CD4-positive, alpha-beta T cell treated with Interleukin-6 for 4 hours (primary cell): ENCODE results near the gene SPHKAP.
"Not testable (repeated sequence)": the region's sequence is repeated elsewhere in the genome, so short reads cannot be mapped to it uniquely, and the experiment has no call there.

Source experiments
- DNase-seq: peaks from one replicate; pipeline ENCODE4 v3.0.0-alpha.2; 2020; ENCODE audit warnings: mixed read lengths

Gene SPHKAP, protein sequence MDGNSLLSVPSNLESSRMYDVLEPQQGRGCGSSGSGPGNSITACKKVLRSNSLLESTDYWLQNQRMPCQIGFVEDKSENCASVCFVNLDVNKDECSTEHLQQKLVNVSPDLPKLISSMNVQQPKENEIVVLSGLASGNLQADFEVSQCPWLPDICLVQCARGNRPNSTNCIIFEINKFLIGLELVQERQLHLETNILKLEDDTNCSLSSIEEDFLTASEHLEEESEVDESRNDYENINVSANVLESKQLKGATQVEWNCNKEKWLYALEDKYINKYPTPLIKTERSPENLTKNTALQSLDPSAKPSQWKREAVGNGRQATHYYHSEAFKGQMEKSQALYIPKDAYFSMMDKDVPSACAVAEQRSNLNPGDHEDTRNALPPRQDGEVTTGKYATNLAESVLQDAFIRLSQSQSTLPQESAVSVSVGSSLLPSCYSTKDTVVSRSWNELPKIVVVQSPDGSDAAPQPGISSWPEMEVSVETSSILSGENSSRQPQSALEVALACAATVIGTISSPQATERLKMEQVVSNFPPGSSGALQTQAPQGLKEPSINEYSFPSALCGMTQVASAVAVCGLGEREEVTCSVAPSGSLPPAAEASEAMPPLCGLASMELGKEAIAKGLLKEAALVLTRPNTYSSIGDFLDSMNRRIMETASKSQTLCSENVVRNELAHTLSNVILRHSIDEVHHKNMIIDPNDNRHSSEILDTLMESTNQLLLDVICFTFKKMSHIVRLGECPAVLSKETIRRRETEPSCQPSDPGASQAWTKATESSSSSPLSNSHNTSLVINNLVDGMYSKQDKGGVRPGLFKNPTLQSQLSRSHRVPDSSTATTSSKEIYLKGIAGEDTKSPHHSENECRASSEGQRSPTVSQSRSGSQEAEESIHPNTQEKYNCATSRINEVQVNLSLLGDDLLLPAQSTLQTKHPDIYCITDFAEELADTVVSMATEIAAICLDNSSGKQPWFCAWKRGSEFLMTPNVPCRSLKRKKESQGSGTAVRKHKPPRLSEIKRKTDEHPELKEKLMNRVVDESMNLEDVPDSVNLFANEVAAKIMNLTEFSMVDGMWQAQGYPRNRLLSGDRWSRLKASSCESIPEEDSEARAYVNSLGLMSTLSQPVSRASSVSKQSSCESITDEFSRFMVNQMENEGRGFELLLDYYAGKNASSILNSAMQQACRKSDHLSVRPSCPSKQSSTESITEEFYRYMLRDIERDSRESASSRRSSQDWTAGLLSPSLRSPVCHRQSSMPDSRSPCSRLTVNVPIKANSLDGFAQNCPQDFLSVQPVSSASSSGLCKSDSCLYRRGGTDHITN (N-terminal part only)

DNA sequence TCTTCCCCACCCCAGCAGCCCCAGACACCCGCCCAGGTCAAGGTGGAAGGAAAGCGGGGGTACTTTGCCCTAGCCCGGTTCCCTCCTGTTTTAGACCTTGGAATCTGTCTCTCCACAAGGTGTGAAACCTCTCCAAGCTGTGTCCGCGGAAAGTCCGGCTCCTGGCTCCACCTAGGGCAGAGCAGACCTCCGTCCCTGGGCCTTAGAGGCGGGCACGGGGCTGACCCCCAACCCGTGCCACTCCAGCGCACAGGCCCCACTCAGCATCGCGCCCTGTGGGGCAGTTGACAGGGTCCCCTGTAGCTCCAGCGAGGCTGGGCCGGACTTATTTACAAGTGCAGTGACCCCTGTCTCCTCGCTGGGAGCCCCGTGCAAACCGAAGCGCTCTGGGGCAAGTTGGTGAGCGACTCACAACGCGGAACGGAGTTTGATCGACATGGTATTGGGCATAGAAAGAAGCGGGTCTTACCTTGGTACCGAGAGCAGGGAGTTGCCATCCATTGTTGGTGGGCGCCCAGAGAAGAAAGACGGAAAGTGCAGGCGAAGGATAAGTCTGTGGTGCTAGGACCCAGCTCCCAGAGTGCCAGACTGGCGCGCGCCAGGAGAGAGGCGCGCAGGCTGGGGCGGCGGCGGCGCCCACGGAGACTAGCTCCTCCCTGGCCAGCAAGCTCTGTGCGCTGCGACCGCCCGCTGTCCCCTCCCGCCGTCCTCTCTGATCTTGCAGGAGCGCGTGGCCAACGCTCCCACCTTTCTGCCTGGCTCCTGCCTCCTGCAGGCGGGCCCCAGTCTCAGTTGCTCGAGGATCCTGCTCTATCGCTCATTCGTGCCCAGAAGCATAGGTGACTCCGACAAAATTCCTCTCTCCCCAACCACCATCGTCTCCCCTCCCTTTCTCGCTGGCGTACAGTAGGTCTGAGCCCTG lies at the start of gene SPHKAP:
Gene SPHKAP, minus strand, starts transcription at position 590 of the 922 bp plus-strand sequence. Its CDS starts 89 bp downstream, at position 501.
- no peak for DNase-seq

DNA sequence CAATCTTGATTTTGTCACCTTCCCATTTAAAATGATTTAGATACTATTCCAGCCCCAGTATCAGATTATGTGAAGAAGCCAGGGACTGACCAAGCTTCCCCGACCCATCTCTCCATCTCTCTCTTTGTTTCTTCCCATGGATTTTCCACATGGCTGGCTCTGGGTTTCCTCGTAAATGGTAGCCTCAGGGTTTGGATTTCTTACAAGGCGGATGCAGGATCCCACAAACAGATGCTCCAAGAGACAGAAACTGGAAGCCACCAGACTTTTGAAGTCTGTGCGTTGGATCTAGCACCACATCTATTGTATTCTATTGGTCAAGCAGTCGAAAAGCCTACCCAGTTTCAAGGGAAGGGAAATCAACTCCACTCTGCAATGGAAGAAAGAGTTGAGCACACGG lies 46.0 kb upstream of the SPHKAP start:
- no peak for DNase-seq

DNA sequence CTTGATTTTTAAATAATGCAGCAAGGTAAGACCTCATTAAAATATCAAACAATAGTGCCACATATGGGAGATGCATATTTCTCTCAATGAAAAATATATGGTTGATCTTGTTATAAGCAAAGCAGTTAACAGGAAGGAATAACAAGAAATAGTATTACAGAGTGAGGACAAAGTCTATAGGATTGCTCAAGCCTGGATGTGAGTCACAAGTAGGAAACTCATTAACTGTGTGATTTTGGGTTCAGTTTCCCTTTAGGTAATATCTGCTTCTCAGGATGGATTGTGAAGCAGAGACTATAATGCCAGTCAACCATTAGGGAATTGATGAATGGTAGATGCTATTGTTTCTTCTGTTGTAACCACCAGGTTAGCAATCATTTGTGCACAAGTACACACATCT lies 42.9 kb upstream of the SPHKAP start:
- DNase-seq: no peak

DNA sequence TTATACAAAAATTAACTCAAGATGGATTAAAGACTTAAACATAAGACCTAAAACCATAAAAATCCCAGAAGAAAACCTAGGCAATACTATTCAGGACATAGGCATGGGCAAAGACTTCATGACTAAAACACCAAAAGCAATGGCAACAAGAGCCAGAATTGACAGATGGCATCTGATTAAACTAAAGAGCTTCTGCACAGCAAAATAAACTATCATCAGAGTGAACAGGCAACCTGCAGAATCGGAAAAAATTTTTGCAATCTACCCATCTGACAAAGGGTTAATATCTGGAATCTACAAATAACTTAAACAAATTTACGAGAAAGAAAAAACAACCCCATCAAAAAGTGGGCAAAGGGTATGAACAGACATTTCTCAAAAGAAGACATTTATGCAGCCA lies 37.1 kb upstream of the SPHKAP start:
- DNase-seq: not testable (repeated sequence)

DNA sequence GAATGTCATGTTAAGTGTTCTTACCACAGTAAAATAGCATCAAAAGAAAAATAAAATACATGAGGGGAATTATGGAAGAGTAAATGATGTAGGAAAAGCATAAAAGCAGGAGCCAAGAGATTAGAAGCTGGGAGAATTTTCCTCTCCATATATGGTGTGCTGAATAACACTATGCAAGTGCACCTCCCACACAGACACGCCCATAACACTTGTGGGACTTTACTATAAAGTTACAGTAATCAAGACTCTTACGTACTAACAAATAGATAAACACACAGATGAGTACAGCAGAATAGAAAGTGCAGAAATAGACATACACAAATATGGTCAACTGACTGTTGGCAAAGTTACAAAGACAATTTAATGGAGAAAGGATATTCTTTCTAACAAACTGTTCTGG lies 16.0 kb upstream of the SPHKAP start:
- DNase-seq: no peak

DNA sequence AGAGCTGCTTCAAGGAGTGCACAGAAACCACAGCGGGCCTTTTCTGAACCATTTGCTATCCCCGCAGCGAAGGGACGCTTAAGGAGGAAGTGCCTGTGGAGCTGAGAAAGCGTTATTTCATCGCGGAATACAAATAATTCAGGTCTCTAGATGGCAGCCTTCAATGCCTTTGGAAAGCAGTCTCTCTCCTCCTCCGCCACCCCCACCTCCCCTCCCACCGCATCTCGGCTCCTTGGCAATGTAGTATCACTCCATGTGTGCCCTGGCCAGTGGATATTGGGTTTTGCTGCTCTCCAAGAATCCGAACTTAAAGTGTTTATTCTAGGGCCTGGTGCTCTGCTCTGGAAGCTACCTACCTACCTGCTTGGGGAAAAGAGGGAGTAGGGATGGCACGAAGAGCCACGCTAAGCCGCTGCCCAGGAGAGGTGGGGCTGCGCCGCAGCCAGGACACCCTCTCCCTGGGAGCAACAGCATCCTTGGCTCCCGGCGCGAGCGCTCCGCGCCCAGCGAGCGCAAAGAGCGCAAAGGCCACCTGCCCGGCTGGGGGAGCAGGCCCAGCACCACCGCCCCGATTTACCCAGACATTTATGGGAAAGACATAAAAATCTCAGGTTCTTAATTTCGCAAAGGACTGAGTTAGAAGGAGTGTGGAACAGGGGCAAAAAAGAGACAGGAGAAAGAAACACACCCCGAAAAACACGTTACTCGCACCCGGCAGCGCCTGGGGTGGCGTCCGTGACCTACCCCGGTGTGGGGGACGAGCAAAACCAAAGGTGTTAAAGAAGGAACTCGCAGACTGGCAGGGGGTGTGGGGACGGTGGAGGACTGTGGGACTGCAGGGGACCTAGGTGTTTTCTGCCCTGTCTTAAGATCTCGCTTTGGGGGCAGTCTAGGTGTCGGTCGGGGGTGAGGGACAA lies 1.0 kb downstream of the SPHKAP start:
- no peak for DNase-seq

DNA sequence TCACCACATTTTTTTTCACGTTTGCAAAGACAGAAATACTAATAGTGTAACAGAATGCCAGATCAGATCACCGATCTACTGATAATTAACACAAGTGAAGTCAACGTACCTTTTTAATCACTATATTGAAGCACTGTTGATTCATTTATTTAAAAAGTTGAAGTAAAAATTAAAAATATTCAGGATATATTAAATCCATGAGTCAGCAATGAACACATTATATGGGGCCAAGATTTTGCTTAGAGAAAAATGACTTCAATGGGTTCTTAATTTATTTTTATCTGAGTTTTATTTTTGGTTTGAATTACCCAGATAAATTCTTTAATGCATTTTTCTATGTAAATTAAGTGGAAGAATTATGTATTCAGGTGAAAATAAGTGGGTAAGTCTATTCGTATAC lies 14.2 kb downstream of the SPHKAP start:
- DNase-seq: no peak

DNA sequence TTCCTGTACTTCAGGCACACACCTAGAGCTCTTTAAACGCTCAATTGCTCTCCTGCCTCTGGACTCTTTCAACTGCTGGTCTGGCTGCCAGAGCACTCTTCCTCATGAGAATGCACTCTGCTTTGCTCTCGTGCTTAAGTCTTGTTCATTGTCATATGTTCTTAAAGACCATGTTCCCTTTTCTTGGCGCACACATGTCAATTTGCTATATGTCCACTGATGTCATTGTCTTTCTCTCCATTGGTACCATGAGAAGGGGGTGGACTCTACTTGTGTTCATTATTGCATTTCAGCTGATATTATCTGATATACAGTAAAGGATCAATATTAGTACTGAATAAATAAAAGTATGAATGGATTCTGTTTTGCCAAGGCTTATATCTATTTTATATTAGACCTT lies 16.8 kb downstream of the SPHKAP start:
- DNase-seq: no peak

DNA sequence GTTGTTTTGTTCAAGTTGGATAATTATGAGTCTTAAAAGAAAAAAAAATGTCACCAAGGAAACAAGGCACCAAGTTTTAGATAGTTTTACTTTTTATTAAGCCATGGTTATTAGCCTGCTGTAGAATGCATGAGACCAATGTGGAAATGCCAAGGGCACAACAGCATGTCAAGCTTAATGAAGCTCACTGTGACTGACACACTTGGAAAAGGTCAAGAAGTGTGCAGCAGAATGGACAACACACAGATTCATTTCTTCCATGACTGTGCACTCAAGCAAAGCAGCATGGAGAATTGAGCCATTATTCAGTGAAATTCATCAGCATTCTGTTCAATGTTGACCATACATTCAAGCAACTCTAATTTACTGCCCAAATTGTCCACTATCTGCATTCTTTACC lies 23.6 kb downstream of the SPHKAP start:
- no peak for DNase-seq

DNA sequence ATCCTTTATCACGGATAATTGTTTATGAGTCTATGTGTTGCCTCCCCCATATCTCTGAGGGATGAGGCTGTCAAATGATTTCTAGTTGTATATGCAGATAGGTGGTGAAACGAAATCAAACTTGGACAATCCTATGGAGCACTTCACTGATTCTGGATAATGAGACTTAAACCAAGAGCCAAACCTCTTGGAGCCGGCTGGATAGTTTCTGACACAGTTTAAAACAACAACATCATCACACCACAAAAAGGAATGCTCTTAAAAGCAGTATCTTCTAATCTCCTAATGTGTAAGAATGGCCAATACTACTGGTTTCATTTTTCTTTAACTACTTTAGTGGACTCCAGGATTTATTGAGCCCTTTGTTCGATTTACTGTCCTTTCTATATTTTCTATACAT lies 36.5 kb downstream of the SPHKAP start:
- DNase-seq: no peak

DNA sequence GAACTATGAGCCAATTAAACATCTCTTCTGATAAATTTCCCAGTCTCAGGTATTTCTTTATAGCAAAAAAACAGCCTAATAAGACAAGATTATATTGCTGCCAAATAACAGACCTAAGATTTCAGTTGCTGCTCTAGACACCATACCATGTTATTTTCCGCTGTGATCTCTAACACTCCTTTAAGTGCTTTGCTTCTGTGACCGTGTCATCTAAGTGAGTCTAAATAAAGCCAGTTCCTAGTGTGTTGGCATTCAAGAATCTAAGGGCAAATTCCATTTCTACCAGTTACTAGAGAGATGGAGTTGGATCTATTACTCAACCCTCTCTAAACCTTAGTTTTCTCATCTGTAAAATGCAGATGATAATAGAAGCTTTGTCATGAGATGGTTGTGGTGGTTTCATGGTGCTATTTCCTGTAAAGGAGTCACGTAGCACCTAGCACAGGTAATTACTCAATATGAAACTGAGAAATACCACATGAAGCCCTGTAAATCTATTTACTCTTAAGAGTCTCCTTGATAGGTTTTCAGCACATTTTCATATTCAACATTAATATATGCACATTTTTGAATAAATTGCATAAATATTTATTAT lies 40.5 kb downstream of the SPHKAP start:
- no peak for DNase-seq

DNA sequence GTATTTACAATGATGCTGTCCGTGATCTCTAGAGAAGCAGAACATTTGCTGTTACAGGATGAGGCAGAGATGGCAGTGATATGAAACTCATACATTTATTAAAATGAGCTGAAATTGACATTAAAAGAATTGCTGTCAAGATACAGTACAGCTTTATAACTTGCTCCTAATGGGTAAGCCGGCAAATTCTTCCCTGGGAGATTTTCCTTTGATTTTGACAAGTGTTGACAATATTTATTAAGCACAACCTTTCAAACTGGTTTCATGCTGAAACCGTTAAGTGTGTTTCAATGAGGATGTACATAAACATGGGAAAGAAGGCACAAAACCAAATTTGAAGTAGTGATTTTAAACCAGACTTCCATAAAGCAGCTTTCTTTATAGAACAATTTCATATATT lies 45.5 kb downstream of the SPHKAP start:
- no peak for DNase-seq

DNA sequence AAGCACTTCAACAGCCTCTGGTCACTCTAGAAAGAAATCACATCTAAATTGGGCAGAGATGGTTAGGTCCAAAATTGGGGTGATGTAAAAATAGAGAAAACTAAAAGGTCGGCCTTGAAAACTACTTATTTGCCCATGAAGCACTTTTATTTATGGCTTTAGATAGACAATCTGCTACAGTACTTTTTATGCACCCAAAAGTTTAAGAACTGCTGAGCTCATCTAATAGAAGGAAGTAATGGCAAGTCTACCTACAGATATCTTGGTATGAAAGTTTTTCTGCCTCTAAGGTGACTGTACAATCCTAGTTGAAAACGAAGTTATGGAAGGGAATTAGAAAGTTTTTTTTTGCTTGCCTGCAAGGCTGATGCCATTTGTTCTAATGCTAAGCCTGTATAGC lies 46.2 kb downstream of the SPHKAP start:
- DNase-seq: no peak

DNA sequence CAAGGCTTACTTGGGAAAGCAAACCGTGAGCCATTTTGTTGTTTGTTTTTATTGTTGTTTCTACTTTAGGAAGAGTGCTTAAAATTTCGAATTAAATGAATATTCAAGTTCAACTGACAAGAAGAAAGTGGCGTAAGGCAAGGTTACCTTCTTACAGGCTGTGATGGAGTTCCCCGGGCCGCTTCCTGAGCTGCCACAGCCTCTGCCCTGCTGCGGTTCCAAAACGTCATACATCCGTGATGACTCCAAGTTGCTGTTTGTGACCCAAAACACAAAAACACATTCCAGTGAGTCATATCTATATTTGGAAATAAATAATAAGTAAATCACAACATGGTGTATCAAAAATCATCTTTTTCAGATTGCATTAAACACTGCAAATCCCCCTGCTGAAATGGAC lies 49.7 kb downstream of the SPHKAP start:
- no peak for DNase-seq

DNA sequence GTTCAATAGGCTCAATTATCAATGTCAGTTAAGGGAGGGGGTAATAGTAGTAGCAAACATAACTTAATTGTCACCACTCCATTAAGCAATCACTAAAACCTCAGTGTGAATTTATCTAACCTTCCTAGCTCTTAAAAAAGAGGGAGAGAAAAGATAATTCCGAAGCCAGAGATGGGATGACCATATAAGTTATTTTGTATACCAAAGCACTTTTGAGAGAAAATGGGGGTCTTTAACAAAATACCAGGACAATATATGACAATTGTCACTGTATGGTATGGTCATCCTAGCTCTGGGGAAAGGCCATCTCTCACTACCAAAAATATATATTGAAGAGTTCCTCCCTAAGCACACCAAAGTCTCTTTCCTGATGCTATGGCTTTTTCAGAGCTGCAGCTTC lies 55.1 kb downstream of the SPHKAP start:
- no peak for DNase-seq

DNA sequence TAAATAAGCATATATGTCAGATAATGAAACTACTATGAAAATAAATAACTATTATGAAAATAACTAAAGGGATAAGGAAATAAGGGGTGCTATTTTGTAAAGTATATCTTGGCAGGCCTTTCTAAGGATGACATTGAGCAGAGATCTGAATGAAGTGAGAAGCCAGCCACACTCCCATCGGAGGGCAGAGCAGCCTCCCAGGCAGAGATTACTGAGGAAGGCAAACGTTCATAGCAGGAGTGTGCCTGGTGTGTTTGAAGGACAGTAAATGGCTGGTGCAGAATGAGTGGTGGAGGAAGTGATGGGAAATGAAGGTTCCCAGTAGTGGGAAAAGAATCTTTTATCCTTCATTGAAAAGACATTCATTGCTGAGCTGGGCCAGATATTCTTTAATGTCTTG lies 62.5 kb downstream of the SPHKAP start:
- DNase-seq: no peak

DNA sequence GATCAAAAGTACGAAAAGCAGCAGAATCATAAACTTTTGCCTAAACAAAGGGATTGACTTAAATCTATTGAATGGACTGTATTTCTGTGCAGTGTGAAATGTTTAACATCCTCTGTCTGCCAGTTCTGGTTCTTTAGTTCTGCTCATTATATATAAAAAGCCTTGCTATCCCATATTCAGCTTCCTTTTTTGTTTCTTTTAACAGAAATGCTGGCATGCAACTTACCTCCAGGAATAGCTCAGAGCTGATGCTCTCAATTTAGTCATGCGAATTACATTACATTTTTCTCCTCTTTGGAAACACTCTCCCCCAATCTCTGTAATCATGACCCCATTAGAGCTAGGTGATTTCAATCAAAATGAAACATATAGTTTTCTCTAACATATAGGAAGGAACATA lies 73.6 kb downstream of the SPHKAP start:
- DNase-seq: no peak

DNA sequence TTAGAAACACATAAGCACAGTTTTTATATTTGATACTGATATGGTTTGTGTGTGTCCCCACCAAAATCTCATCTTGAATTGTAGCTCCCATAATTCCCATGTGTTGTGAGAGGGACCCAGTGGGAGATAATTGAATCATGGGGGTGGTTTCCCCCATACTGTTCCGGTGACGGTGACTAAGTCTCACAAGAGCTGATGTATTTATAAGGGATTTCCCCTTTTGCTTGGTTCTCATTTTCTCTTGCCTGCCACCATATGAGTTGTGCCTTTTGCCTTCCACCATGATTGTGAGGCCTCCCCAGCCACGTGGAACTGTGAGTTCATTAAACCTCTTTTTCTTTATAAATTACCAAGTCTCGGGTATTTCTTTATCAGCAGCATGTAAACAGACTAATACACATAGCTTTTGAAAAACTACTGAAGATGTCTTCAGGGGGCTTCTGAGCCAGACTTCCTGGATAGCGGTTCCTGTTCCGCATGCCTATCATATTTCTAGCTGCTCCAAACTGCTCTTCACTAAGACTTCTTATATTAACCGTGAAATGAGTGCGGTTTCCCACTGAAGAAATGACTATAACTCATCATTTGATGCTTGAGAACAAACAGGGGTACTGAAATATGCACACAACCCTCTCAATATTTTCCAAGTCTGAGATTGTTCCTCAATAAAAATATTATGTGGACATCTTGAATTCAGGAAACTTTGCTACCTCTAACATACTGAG lies 75.8 kb downstream of the SPHKAP start:
- no peak for DNase-seq

DNA sequence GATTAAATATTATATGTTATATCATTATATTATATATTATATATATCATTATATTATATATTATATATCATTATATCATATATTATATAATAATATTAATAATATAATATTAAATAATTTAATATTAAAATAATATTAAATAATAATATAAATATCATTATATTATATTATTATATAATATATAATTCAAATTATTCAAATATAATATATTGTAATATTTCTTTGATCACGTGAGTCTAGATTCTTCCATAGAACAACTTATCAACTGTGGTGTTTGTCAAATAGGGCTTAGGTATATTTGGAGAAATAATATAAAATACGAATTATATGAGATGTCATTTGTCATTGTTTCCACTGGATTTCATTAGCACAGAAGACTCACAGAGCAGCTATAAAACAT lies 77.3 kb downstream of the SPHKAP start:
- no peak for DNase-seq

DNA sequence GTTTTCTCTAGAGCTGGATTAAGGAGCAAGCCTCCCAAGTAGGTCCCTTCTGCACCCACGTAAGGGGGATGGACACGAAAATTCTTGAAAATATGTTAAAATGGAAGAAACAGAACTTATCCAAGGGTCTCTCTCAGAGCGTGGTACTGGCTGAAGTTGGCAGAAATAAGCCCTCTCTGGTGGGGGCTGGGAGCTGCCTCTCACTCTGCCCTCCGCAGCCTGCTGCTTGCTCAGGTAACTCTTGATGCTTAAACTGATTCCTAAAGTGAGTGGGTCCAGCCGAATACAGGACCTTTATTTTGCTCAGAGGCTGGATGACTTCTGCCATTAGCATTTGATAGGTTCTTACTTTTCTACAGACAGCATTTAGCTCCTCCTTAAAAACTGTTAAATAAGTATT lies 78.1 kb downstream of the SPHKAP start:
- no peak for DNase-seq
